G401.6 (cell line): ENCODE results near the gene ZNG1E.
"Not testable (repeated sequence)": the region's sequence is repeated elsewhere in the genome, so short reads cannot be mapped to it uniquely, and the experiment has no call there.

Source experiments
- FAIRE-seq: peaks from 2 replicates; lab custom pipeline; 2012; peaks lifted over from hg19 to GRCh38; lab: Jason Lieb, UNC

ZNG1E gene

GRCh38 chr9:65675589-65676021, at the start of gene ZNG1E:
Gene ZNG1E, plus strand, starts transcription at chr9:65675928. Its CDS starts 49 bp downstream, at chr9:65675977.
- not testable (repeated sequence) for FAIRE-seq

GRCh38 chr9:65673579-65673978, 2.1 kb upstream of the ZNG1E start:
- FAIRE-seq, result not testable (repeated sequence)

- FAIRE-seq, result not testable (repeated sequence)
Observed at GRCh38 chr9:65675018-65675417, 710 bp upstream of the ZNG1E start.

- FAIRE-seq, result not testable (repeated sequence)
Observed at GRCh38 chr9:65676389-65676788, 661 bp downstream of the ZNG1E start.

- FAIRE-seq, result not testable (repeated sequence)
Observed at GRCh38 chr9:65678533-65678932, 2.8 kb downstream of the ZNG1E start.

GRCh38 chr9:65703550-65703949, 27.8 kb downstream of the ZNG1E start:
- FAIRE-seq, result not testable (repeated sequence)

GRCh38 chr9:65714445-65714844, 38.7 kb downstream of the ZNG1E start:
- FAIRE-seq, result not testable (repeated sequence)

- not testable (repeated sequence) for FAIRE-seq
Observed at GRCh38 chr9:65737096-65737564, 61.4 kb downstream of the ZNG1E start, which contains the start of gene FOXD4L4. Gene FOXD4L4, plus strand, starts transcription at chr9:65737146. Its CDS starts 0 bp downstream, at chr9:65737146.

- FAIRE-seq, result not testable (repeated sequence)
Observed at GRCh38 chr9:65738133-65738532, 62.4 kb downstream of the ZNG1E start.
